ENCODE results near the gene SPON2. TPM values are rescaled to one million over a fixed set of nuclear protein-coding genes. Genes with fewer than 3 reads are reported as not detected.

The SPON2 gene
- total RNA-seq: 6.1 TPM

GRCh38 chr4:1172228-1172851, at the start of gene SPON2:
TSS of gene SPON2 (minus strand) at chr4:1172583.
- no peak for DNase-seq (ENCODE audit: low spot score in 2 of 2)
- FAIRE-seq: no peak

DNA sequence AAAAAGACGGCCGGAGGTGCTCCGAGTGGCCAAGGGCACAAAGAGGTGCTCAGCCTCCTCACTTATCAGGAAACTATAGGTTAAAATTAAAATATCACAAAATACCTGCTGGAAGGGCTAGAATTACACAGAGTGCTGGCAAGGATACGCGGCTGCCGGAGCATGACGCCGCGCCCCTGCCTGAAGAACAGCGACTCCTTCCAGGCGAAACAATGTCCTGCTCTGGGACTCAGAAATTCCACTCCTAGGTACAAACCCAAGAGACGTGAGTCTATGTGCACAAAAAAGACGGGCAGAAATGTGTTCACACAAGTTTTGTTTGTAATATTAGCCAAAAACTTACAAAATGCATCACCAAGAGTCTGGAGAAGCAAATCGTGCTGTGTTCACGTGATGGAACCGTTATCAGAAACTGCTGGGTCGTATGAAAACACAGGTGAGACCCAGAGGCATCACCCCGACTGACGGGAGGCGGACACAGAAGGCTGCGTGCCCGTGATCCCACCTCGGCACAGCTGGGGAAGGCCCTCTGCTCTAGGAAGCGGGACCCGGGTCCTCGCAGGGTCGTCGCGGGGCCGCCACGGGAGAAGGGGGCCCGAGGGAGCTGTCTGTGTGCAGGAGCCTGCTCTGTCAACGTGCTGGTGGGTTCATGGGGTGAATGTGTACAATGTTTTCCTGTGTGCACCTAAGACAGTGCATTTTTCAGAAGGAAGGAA, 48.9 kb upstream of the SPON2 start:
- FAIRE-seq: no peak
- DNase-seq (ENCODE audit: low spot score in 2 of 2): no peak

GRCh38 chr4:1220566-1220965, 48.2 kb upstream of the SPON2 start:
- DNase-seq (ENCODE audit: low spot score in 2 of 2): no peak
- no peak for FAIRE-seq

DNA sequence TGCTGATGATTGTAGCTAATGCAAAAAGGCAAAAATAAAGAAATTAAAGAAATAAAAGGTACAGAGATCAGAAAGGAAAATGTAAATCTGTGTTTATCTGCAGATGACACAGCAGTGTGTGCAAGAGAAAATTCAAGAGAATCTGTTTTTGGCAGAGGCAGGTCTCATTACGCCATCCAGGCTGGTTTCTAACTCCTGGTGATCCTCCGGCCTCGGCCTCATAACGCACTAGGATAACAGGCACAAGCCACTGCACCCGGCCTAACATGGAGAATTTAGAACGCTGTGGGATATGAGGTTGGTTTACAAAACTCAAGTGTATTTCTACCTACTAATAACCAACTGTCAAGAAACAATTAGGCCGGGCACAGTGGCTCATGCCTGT, 47.2 kb upstream of the SPON2 start:
- no peak for DNase-seq (ENCODE audit: low spot score in 2 of 2)
- FAIRE-seq: no peak

DNA sequence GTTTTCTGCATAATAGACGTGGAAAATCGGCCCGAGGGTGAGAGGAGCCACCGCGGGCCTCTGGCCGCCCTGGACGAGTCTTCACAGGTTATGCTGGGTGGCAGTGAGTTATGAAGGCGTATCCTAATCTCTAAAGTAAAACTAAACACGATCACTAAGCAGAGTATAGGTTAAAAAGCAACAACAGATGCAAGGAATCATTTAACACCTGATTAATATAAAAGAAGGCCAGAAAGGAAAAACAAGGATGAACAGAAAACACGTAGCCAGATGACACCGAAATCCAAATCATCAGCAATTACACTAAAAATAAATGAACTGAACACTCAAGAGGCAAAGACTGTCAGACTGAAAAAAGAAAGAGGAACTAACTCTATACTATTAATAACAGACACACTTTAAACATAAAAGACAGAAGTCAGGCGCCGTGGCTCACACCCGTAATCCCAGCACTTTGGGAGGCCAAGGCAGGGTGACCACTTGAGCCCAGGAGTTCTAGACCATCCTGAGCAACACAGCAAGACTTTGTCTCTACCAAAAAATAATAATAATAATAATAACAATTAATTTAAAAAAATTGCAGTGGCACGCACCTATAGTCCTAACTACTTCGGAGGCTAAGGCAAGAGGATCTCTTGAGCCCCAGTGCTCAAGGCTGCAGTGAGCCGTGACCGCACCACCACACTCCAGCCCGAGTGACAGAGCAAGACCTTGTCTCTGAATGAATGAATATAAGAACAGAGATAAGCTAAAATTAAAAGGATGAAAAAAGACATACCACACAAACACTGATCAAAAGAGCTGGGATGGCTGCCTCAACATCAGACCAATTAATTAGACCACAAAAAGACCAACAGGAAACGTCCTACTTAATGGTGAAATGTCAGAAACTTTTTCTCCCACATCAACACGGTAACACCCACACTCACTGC, 46.5 kb upstream of the SPON2 start:
- DNase-seq (ENCODE audit: low spot score in 2 of 2): no peak
- FAIRE-seq: no peak

GRCh38 chr4:1217366-1217765, 45.0 kb upstream of the SPON2 start:
- no peak for DNase-seq (ENCODE audit: low spot score in 2 of 2)
- no peak for FAIRE-seq

GRCh38 chr4:1216869-1217294, 44.5 kb upstream of the SPON2 start:
- no peak for DNase-seq (ENCODE audit: low spot score in 2 of 2)
- no peak for FAIRE-seq

DNA sequence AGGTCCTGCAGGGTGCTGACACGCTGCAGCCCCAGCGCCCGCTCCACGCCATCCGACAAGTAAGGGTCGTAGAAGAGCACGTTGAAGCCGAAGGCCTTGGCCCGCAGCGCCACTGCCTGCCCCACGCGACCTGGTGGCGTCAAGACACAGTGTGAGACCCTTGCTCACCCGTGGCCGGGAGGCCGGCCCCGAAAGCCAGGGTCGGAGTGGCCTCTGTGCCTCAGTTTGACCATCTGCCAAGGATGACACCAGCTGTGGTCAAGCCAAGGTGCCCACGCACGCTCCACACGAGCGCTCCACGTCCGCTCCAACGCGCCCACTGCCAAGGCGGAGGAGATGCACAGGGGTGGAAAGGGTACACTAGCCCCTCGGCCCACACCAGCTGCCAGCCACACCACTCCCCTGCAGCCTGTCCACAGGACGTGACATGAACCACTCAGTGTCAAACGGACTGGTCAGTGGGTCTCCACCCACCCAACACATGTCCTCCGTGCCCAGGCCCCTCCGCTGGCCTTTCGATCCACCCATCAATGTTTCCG, 43.8 kb upstream of the SPON2 start:
- FAIRE-seq (no peak), DNase-seq (ENCODE audit: low spot score in 2 of 2) (no peak)

DNA sequence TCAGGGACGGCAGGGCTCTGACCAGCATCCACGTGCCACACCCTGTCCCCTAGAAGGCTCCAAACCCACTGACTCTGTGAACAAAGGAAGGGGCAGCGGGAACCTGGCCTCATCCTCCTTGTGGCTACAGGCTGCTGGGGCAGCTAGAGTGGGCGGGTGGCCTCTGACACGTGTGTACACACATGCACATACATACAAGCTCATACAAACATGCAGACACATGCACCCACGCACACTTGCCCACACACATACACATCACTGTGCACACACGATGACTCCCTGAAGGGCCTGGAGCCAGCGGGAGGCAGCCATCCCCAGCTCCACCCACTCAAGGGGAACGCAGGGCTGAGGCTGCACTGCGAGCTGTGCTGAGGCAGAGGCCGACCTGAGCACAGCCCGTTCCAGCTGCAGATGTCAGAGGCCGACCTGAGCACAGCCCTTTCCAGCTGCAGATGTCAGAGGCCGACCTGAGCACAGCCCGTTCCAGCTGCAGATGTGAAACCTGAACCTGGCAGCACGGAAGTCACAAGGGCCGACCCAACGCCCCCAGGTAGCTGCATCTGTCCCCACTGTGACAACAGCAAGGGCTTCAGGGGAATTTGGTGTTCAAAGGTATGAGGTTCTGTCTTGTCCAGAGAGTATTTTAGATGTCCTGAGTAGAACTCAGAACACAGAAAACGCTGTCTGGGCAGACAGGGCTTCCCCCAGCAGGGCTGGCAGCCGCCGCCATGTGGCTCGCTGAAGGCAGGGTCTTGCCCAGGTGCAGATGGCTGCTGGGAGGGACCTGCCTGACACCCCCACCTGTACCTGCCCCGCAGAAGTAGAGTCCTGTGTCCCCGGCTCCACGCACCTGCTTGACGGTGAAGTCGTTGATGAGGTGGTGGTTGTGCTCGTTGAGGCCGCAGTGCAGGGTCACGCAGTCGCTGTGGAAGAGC, 43.0 kb upstream of the SPON2 start:
- DNase-seq (ENCODE audit: low spot score in 2 of 2): no peak
- no peak for FAIRE-seq

DNA sequence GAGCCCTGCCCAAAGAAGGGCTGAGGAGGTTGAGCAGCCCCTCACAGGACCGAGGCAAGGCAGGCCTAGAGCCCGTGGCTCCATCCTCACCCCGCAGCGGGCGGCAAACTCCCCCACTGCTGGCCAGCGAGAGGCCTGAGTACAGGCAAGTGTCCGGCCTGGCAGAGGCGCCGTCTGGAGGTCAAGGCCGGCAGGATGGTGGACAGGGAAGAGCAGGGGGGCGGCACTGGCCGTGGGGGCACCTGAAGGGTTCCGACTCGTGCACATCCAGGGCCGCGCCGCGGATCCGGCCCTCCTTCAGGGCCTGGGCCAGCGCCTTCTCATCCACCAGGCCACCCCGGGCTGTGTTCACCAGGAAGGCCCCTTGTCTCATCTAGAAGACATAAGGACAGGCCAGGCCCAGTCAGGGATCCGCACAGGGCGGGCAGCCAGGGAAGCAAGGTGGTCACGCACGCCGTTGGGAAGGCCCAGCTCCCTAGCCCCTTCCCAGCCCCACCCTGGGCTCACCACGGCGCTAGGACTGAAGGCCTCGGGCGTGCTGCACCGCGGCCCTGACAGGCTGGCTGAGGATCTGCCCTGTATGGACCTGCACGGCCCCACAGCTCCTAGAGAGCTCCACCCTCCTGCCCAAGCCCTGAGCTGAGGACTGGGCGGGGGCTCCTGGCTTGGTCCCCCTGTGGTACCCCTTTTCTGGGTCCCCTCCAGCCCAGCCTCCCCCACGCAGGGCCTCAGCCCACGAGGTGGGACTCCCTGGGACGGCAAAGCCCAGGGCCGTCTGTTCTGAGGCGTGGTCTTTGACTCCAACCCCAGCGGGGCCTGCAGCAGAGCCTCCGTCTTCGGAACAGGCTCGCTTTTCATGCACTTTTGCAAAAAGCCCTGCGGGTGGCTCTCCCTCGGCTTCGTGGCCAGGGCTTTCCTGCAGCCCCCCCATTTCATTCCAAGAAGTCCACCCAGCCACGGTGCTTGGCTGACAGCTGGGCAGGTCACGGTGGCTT, 42.0 kb upstream of the SPON2 start:
- DNase-seq (ENCODE audit: low spot score in 2 of 2) (no peak), FAIRE-seq (no peak)

- no peak for FAIRE-seq
- DNase-seq (ENCODE audit: low spot score in 2 of 2): no peak
These were observed 41.1 kb upstream of the SPON2 start for GRCh38 chr4:1213336-1213995.

DNA sequence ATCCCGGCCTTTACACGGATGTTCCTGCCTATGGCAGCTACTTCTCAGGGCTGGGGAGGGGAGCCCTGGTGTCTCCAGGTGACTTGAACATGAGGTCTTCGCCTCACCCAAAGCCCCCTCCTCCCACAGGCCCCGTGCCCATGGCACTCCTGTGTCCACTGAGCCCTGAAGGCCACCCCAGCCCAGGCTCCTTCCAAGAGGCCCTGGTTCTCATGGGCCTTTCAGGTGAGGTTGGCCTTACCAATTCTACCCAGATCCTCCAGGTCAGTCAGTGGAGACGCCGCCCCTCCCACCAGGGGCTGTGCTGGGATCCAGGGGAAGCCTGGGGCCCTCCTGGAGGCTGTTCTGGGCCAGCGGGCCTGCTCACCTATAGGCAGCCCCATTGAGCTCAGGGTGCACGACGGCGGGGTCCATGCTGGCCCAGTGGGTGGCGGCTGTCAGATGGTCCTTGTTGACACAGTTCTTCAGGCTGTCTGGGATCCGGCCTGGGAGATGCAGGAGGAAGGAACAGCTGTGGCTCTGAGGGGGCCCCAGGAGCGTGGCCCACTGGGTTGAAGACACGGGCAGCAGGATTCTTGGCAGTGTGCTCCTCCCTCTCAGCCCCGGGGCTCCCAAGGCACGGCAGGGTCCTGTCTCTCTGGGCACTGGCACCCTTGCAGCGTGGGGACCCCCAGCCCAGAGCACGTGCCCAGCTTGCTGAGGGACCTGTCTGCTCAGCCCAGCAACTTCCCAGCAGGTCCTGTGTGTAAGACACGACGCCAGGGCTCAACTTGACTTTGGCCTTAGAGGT, 40.4 kb upstream of the SPON2 start:
- FAIRE-seq: no peak
- no peak for DNase-seq (ENCODE audit: low spot score in 2 of 2)

GRCh38 chr4:1211891-1212545, 39.6 kb upstream of the SPON2 start:
- FAIRE-seq: no peak
- peak; percentile 66 to 75 for DNase-seq (ENCODE audit: low spot score in 2 of 2)

DNA sequence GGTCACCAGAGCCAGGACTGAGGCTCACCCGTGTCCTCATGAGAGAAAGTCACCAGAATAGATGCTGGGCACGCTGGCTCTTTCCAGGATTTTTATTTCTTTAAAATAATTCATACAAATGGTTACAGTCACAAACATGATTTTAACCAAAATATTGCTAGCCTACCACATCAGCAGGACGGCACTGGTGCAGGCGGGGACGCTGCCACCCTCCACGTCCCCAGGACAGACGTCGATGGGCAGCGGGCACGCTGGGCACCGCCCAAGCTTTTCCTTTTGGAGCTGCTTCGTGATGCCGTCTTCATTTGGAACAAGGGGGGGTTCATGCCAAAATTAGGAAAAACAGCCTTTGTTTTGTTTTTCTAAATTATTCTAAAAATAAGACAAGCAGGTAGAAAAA, 39.0 kb upstream of the SPON2 start:
- DNase-seq (ENCODE audit: low spot score in 2 of 2) (no peak), FAIRE-seq (no peak)

DNA sequence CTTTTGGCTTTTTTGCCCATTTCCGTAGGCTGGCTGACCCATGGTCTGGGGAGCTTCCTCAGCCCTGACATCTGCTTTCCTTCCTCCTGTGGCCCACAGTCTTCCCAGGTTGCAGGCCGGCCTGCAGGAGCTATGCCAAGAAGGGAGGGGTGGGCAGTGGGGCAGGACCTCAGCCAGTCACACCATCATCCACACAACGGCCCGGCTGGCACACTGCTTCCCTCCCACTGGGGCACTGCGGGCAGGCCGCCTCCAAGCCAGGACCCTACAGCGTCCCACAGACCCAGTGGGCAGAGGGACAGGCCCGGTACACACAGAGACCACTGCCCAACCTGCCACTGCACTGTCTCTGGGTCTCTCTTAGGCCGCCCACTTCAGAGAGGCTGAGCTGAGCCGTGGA, 38.6 kb upstream of the SPON2 start:
- no peak for DNase-seq (ENCODE audit: low spot score in 2 of 2)
- no peak for FAIRE-seq

DNA sequence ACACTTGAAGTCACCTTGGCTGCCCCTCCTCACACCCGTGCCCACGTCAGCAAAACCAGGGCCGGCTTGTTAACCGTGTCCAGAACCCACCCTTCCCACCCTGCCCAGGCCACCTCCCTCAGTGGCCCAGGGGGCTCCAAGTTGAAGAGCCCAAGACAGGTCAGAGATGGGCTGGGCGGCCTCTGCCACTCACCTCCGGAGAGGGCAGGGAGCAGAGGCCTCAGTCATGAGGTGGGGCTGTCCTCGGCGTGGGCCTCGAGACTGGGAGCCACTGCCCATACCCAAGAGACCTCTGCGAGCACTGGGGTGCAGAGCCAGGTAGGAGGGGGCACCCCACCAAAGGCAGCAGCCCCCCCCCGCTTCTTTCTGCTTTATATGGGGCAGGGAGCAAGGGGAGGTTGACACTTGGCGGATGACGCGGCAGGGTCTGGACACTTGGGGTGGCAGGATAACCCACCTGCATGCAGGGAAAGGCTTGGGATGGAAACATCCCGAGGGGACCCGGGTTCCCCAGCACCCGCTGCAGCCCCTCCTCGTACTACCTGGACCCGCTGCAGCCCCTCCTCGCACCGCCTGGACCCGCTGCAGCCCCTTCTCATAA, 38.0 kb upstream of the SPON2 start:
- DNase-seq (ENCODE audit: low spot score in 2 of 2) (no peak), FAIRE-seq (no peak)

All from frontal cortex (tissue), 4 donors.